ENCODE results near the gene VSX2. TPM values are rescaled to one million over a fixed set of nuclear protein-coding genes. Genes with fewer than 3 reads are reported as not detected.

The VSX2 gene
- total RNA-seq, 4 donors from 2014 or later: not detected

DNA sequence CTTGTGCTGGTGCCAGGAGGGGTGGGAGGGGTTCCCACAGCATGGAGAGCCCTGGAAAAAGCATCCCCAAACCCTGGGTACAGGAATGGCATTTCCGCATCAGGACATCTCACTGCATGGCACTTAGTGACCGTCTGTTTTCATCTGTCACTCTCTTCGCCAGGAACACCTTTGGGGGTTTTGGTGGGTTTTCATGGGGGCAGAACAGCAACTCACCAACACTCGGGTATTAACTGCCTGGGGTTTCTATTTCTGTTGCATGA lies 3.5 kb downstream of the VSX2 start:
- Histone ChIP-seq H3K4me3 (no peak overlapping the region), H3K4me1 (peaks cover 0 to 19% of the 10 kb centered on the region in 2 donors), H3K9me3 (no peaks in the 10 kb centered on the region), H3K27me3 (peaks cover 21 to 55% of the 10 kb centered on the region in 2 donors), H3K27ac (no peak overlapping the region), H3K36me3 (no peaks in the 10 kb centered on the region)
- TF ChIP-seq, protein P1, sequence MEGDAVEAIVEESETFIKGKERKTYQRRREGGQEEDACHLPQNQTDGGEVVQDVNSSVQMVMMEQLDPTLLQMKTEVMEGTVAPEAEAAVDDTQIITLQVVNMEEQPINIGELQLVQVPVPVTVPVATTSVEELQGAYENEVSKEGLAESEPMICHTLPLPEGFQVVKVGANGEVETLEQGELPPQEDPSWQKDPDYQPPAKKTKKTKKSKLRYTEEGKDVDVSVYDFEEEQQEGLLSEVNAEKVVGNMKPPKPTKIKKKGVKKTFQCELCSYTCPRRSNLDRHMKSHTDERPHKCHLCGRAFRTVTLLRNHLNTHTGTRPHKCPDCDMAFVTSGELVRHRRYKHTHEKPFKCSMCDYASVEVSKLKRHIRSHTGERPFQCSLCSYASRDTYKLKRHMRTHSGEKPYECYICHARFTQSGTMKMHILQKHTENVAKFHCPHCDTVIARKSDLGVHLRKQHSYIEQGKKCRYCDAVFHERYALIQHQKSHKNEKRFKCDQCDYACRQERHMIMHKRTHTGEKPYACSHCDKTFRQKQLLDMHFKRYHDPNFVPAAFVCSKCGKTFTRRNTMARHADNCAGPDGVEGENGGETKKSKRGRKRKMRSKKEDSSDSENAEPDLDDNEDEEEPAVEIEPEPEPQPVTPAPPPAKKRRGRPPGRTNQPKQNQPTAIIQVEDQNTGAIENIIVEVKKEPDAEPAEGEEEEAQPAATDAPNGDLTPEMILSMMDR (IDR thresholded peaks at IDR 0.05): no peak
- no peak for TF ChIP-seq POLR2A (IDR thresholded peaks at IDR 0.05)
- intact Hi-C loops (cut with DNase I; ENCODE audit: low total_unique reads): no loop called here
- DNase-seq: no peak

DNA sequence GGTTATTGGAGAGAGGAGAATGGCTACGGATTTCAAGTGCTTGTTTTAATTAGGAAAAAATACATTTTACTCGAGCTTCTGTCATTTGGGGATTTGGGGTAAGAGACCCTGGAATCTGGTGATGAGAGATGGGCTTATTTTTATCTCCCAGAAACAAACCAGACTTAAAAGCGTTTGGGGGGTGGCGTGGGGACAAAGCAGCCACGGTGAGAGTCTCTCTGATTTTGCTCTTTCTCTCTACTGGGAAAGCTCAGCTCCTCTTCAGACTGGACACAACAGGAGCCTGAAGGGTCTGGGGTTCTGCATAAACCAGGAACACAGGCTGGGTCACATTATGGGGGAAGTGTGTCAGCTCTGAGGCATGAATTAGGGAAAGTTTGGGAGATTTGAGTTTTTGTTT lies 3.8 kb downstream of the VSX2 start:
- peaks cover 21 to 55% of the 10 kb centered on the region in 2 donors for H3K27me3 ChIP-seq
- H3K36me3 ChIP-seq: no peaks in the 10 kb centered on the region
- no peak overlapping the region for H3K27ac ChIP-seq
- no peak for DNase-seq
- peaks cover 0 to 19% of the 10 kb centered on the region in 2 donors for H3K4me1 ChIP-seq
- H3K4me3 ChIP-seq: no peak overlapping the region
- H3K9me3 ChIP-seq: no peaks in the 10 kb centered on the region
- intact Hi-C loops (cut with DNase I; ENCODE audit: low total_unique reads): no loop called here
- TF ChIP-seq, protein P1 (IDR thresholded peaks at IDR 0.05): no peak

DNA sequence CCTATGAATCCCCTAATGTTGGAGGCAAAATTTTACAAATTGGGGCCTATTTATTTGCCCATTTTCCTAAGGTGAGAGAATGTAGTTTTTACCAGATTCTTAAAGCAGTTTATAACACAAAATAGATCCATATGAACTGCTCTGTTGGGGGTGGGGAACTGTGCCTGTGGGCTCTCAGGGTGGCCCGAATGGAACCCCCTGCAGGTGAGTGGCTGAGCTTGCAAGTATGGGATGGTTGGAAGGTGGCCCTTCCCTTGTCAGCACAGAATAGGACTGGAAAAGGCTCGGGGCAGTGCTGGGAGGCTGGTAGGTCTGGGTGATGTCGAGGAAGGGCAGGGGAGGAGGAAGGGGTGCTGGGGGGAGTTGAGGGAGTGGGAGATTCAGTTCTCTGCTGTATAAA lies 4.9 kb downstream of the VSX2 start:
- no peaks in the 10 kb centered on the region for H3K36me3 ChIP-seq
- no peak for DNase-seq
- H3K4me3 ChIP-seq: no peak overlapping the region
- H3K27ac ChIP-seq: no peak overlapping the region
- H3K27me3 ChIP-seq: peaks cover 21 to 51% of the 10 kb centered on the region in 2 donors
- TF ChIP-seq, protein P1 (IDR thresholded peaks at IDR 0.05): no peak
- TF ChIP-seq POLR2A (IDR thresholded peaks at IDR 0.05): no peak
- intact Hi-C loops (cut with DNase I; ENCODE audit: low total_unique reads): no loop called here
- no peaks in the 10 kb centered on the region for H3K9me3 ChIP-seq
- H3K4me1 ChIP-seq: peaks cover 0 to 19% of the 10 kb centered on the region in 2 donors

DNA sequence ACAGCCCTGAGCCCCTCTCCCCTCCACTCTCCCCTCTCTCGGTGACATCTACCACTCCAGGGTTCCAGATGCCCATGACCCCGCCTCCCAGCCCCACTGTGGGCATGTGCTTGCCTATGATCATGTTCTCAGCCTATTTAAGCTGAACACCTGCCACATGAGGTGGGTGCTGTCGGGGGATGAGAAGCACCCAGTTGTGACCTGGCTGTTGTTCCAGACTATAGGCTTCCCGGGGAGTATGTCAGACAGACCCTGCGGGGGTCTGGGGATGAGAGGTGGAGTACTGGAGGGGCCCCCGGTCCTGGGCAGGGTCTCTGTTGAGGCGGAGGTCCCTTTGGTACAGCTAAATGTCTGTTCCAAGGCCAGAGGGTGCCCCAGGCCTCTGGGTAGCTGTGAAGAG lies 6.0 kb downstream of the VSX2 start:
- peaks cover 13 to 39% of the 10 kb centered on the region in 2 donors for H3K27me3 ChIP-seq
- intact Hi-C loops (cut with DNase I; ENCODE audit: low total_unique reads): no loop called here
- peaks cover 0 to 11% of the 10 kb centered on the region in 2 donors for H3K4me1 ChIP-seq
- no peak for DNase-seq
- no peak for TF ChIP-seq POLR2A (IDR thresholded peaks at IDR 0.05)
- TF ChIP-seq, protein P1 (IDR thresholded peaks at IDR 0.05): no peak
- no peak overlapping the region for H3K27ac ChIP-seq
- no peaks in the 10 kb centered on the region for H3K9me3 ChIP-seq
- H3K4me3 ChIP-seq: no peak overlapping the region
- H3K36me3 ChIP-seq: no peaks in the 10 kb centered on the region

DNA sequence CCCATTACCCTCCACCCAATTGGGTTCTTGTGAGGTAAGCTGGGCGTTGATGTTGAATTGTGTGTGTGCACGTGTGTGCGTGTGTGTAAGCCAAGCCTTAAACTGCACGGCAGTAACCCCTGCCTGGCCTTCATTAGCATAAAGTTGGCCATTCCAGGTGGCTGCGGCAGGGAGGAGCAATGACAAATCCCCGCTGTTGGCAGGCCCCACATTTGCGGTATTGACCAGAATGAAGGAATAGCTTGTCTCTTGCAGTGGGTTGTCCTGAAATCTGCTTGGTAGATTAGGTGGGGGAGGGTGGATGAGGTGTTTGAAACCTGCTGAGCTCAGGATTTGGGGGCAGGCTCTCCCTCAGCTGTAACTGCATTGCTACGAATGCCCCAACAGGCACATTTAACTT lies 7.3 kb downstream of the VSX2 start:
- intact Hi-C loops (cut with DNase I; ENCODE audit: low total_unique reads): no loop called here
- no peak for DNase-seq
- Histone ChIP-seq H3K27me3 (peaks cover 11 to 26% of the 10 kb centered on the region in 2 donors), H3K9me3 (no peaks in the 10 kb centered on the region), H3K4me1 (peaks cover 0 to 2% of the 10 kb centered on the region in 2 donors), H3K36me3 (no peaks in the 10 kb centered on the region), H3K27ac (no peak overlapping the region), H3K4me3 (no peak overlapping the region)
- TF ChIP-seq, protein P1 (IDR thresholded peaks at IDR 0.05): no peak
